Measurements from ENCODE around the gene CAMKK2.

DNA sequence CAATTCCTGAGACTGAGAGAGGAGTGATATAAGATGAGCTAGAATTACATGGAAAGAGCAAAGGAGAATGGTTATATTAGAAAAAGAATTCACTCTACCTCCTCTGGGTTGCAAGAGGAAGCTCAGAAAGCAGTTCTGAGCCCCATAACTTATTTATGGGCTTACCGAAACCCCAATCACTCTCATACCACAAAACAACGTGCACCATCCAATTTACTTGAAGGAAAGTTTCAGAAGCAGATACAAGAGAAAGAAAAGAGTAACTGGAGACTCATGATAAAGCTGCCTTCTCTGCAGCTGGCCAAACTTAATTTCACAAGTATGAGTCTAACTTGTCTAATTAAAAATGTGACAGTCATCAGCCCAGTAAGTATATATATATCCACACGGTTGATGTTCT, 27.4 kb upstream of the CAMKK2 start:
- TF ChIP-seq CTCF (conservative IDR thresholded peaks at IDR 0.05) (no peak), EZH2 (IDR thresholded peaks at IDR 0.05; ENCODE audit: low read depth) (no peak)

Measured in PC-9 (cell line).